ENCODE data around the gene FLRT3.

The FLRT3 gene

DNA sequence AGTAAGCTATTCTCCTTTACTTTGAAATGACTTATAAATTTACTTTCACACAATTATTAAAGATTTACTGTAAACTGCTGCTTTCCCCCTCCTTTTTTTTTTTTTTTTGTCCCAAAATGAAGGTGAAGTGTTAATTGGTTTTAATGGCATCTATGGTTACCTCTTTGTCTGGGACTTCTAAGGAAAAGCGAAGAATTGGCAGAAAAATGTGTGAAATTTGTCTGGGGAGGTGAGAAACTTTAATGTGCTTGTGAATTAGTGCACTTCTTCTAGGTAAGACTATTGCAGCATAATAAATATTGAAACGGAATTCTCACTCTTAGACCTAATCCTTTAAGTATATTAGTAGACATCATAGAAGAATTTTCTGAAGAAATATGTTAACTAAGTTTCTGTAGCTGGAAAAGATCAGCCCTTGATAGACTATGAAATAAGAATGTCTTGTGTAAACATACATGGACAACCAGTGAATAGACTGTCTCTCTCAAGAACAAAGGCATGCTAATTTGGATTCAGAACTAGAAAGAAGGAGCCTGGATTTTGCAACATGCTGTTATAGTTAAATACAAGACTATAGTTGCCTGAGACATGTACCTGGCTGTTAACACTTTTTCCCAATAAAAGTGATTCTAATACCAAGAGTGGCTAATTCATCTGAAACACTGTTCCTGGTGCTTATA lies 23.9 kb downstream of the FLRT3 start:
- DNase-seq = no peak

DNA sequence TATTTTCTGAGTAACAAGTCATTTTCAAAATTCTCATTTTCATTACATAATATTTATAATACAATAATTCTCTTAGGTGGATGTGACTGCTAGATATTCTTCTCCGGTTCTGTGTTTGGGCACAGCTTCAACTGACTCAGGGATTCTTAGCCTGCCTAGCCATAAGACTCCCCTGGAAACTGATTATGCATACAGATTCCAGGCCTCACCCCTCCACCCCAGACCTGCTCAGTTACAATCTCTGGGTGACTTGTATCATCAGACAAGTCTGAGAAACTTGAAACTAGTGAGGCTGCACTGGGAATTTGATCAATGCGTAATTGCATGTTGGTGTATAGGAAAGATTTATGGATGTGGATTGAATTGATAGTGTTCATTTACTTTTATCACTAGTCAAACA lies 25.4 kb downstream of the FLRT3 start:
- no peak for DNase-seq

DNA sequence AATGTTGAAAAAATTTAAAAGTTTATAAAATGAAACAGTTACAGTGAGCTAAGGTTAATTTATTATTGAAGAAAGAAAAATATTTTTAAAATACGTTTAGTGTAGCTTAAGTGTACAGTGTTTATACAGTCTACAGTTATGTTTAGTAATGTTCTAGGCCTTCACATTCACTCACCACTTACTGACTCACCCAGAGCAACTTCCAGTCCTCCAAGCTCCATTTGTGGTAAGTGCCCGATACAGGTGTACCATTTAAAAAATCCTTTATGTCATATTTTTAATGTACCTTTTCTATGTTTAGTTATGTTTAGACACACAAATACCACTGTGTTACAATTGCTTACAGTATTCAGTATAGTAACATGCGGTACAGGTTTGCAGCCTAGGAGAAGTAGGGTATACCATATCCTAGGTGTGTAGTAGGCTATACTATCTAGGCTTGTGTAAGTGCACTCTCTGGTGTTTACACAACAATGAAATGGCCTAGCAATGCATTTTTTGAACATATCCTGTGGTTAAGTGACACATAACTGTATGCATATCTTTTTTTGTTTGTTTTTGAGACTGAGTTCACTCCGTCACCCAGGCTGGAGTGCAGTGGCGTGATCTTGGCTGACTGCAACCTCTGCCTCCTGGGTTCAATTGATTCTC lies 26.3 kb downstream of the FLRT3 start:
- DNase-seq = no peak

DNA sequence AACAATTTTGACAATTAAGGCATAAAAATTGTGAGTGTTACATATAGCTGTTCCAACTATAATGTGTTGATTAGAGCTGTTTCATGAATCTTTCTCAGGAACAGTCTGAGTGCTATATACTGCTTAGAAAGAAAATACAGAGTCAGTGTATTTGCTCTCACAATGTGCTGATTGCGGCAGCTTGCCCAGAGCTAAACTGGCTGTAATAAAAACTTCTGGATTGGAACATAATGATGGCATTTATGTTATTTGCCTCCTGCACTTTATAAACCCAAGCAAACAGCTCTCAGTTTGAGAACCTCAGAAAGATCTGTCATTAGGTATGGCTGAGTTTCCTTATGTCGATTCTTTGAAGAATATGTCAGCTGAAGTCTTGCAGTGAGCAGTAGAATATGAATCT lies 29.5 kb downstream of the FLRT3 start:
- DNase-seq = no peak

DNA sequence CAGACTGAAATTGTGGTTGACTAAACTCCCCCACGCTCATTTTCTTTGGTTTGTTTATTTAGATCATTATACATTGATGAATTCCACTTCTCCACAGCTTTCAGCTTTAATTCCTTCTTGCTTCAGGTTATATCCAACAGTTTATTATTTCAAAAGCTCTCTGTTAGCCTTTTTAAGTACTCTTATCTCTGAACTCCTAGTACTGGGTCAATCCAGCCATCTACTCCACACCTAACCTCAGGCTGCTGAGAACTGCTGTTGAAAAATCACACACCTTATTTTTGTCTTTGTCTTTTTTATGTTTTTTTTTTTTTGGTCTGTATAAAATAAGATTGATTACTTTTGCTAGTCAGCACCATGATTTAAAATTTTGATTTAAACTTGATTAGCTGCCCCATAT lies 32.9 kb downstream of the FLRT3 start:
- DNase-seq = no peak

DNA sequence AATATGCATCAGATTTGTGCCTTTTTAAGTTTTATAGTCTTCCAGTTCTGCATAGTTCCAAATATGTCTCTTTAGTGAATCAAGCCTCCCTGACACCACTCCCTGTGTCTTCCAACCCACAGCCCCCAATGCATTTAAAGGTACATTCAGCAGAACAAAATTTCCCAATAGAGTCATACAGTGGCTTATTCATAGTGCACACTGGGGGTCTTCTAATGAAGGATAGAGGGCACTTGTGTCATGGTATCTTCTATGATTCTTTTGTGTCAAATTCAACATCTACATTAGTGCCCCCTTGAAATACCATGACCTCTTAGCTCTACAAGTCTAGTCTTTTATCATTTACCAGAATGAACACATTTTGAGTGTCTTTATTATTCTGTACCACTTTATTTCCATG lies 33.8 kb downstream of the FLRT3 start:
- DNase-seq = no peak

DNA sequence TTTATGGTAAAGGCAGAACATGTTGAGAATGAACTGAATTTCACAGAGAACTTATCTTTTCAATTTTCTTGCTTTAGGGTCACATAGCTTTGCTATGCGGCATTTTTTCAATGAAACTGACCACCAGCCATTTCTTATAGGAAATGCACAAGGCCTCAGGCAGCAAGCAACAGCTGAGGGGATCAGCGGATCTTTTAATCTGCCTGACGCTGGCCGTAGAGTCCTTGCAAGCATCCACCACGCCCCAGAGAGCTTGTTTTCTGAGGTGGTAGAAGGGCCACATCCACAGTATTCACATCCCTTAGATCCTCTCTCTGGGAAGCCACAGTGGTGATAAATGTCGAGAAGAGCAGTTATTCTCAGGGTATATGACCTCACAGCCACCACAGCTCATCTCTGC lies 34.3 kb downstream of the FLRT3 start:
- no peak for DNase-seq

DNA sequence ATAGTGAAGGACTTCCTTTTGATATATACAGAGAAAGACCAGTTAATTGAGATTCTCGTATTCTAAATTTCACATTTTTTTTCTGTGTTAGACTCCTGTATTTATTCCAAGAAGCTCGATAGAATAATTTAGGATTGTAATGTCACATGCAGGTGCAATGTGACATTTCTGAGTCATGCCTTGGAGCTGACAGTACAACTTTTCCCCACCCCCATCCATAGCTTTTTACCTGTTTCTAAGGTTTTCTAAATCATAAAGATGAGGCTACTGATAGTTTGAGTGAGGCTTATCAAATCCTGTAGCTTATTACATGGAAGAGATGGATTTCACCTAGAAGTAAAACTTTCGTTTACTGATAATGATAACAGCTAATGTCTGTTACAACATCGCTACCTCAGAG lies 37.6 kb downstream of the FLRT3 start:
- no peak for DNase-seq

DNA sequence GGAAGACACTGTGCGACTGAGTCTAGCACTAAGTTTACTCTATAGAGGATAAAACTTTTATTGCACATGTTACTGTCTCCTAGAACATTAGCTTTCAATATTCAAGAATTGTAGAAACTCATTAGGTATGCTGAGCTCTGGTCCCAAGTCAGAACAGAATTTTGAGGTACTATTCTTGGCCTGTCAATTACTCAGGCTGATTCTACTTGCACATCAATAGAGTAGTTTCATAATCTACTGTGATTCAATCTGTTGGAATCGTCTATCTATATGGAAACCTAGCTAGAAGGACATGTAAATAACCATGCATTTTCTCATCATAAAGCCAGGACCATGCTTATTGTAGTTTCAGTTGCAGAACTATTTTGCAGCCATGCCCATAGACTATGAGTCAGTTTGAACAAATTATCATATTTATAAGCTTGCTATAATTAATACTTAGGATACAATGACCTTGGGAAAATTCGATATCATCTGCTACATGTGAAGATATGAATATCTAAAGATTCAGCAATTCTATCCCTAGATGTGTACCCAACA lies 41.6 kb downstream of the FLRT3 start:
- DNase-seq = no peak

DNA sequence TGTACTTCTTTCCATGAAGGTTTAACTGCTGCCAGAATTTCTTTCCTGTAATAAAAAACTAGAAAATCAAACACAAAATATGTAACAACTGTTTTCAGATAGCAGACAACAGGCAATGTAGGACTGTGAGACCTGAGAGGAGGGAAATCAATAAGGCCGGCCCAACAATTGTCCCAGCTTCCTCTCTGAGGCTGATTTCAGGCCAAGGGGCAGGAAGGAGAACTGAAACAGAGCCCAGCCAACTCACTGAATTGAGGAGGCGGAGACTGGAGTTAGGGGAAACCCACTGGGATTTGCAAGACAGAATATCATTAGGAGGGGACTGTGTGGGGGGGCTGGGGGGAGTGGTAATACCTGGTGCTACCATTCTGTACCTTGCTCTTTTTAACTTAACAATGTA lies 42.2 kb downstream of the FLRT3 start:
- DNase-seq = no peak

DNA sequence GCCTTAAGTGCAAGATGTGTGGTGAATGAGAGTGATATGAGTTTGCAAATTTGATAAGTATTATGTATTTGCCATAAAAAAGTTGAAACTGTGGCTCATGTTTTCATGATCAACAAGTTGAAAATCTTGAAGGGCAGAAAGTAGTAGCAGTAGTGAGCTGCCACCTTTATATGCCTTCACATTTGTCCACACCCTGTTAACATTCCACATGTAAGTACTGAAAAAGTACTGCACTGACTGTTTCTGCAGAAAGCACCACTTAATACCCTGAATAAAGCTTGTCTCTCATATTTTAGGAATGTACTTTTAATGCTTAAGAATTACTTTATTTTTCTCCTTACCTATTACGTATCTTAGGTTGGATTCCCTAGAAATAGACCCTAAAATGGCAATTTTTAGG lies 45.9 kb downstream of the FLRT3 start:
- no peak for DNase-seq

DNA sequence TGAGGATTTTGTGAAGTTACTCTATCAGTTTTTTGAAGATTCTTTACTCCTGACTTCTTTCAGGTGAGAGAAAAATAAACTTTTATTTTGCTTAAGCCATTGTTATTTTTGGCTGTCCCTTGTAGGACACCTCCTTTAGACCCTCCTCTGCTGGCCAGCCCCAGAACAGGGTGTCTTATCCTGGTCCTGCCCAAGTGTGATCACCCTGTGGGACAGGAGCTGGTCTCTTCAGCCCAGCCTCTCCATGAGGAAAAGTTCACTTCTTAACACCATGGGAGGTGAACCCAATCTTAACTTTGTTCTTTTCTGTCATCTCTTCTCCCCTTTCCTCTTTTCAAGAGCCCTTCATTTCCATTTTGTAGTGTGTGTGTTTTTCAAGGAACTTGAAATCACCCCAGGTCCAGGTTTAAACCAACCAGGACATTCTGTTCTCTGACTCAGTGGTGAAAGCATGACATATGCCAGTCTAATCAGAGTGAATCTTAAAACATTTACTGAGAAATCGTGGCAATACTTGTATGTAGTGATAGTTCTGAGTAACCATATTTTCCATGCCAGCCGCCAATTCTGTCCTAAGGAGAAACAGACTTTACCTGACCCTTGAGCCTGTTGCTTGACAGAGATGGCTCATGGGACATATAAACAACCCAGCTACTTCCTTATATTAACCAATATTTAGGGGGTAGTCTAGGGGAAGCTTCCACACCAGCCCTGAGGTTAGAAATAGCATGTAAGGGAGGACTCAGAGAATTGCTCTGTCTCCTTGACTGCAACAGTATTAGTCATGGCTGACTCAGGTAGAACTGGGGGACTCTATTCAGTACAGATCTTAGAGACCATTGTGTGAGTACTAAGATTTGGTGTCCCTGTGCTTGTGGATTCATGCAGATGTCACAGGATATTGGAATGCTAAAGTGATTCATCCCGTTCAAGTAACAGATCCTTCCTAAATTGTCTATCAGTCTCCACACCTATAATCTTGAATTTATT lies 48.8 kb downstream of the FLRT3 start:
- DNase-seq = no peak

DNA sequence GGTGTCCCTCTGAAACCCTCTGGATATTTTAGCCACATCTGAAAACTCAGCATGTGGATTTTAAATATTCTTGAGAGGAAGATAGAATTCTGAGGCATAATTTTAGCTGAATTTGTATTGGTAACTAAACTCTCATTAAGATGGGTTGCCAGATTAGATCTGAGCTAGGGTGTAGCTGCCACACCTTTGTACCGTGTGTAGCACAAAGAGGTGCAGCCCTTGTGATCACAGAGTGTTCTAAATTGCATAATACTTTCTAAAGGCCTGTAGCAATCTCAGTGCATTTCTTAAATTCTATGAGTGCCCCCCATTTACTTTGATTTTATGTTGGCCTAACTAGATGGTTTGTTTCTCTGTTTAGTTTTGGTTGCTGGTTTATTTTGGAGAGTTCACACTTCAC lies 53.0 kb downstream of the FLRT3 start:
- no peak for DNase-seq

DNA sequence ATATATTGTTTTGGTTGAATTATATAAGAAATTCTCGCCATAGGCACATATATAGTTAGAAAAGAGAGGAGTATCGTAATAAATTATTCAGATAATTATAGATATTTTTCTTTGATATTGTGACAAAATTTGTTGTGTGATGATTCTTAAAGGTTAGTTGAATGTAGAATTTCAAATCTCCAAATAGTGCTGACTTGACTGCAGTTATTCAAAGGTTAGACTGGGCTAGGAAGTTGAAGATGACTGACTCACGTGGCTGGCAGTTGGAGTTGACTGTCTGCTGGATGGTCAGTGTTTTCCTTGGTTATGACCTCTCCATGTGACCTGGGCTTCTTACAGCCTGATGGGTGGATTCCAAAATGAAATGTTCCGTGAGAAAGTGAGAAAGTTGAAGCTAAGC lies 55.3 kb downstream of the FLRT3 start:
- no peak for DNase-seq

All from inflammatory macrophage treated with lipopolysaccharide for 1 hour (primary cell).